Ishikawa (cell line): ENCODE measurements around the gene ST3GAL3.
A peak's percentile ranks its signal among the peaks of the same experiment; 100 is the strongest.

Experiments used
- CEBPB ChIP-seq: IDR thresholded peaks from 2 replicates; pipeline ENCODE4 v1.6.1; 2012
- CREB1 ChIP-seq: IDR thresholded peaks from 2 replicates; pipeline ENCODE4 v1.6.1; 2012; ENCODE audit warnings: low read depth
- EGR1 ChIP-seq: IDR thresholded peaks from 2 replicates; pipeline ENCODE4 v1.6.1; 2012
- EP300 ChIP-seq: IDR thresholded peaks from 2 replicates; pipeline ENCODE4 v1.6.1; 2012; ENCODE audit warnings: borderline replicate concordance
- FOXM1 ChIP-seq: IDR thresholded peaks from 2 replicates; pipeline ENCODE4 v1.6.1; 2012; ENCODE audit warnings: low read depth, borderline replicate concordance
- NFIC ChIP-seq: IDR thresholded peaks from 2 replicates; pipeline ENCODE4 v1.6.1; 2012
- RAD21 ChIP-seq: IDR thresholded peaks from 2 replicates; pipeline ENCODE4 v1.6.1; 2012; ENCODE audit warnings: low read depth
- TAF1 ChIP-seq: IDR thresholded peaks from 2 replicates; pipeline ENCODE4 v1.6.1; 2012; ENCODE audit warnings: low read depth, mild to moderate bottlenecking
- TCF12 ChIP-seq: IDR thresholded peaks from 2 replicates; pipeline ENCODE4 v1.6.1; 2012; ENCODE audit warnings: low read depth
- TEAD4 ChIP-seq: IDR thresholded peaks from 2 replicates; pipeline ENCODE4 v1.6.1; 2012
- USF1 ChIP-seq: IDR thresholded peaks from 2 replicates; pipeline ENCODE4 v1.6.1; 2012
- YY1 ChIP-seq: IDR thresholded peaks from 2 replicates; pipeline ENCODE4 v1.6.1; 2012; ENCODE audit warnings: low read depth
- ZBTB7A ChIP-seq: IDR thresholded peaks from 2 replicates; pipeline ENCODE4 v1.6.1; 2012; ENCODE audit warnings: low read depth
- TF ChIP-seq, protein P1 (sequence below): IDR thresholded peaks from 2 replicates; pipeline ENCODE4 v1.6.1; 2012; ENCODE audit warnings: low read depth, mild to moderate bottlenecking
- TF ChIP-seq, protein P2 (sequence below): IDR thresholded peaks from 2 replicates; pipeline ENCODE4 v1.6.1; 2012

ST3GAL3 gene

DNA sequence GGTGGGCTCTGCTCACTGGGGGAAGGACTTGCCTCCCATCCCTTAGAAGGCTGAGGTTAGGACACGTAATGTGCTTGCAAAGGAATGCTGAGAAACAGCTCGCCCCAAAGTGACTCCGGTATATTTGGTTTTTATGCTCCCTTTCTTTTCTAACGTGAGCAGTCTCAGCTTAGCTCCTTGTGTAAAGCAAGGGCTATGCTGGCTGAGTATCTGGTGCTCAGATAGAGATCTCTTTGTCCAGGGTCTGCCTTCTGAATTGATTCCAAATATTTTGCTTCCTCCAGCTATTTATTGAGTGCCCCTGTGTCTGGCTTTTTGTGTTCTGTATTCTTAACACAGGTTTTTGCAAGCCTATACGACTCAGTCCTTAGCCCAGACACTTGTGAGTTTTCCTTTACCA lies 131.7 kb downstream of the ST3GAL3 start:
- TF ChIP-seq, protein P1, sequence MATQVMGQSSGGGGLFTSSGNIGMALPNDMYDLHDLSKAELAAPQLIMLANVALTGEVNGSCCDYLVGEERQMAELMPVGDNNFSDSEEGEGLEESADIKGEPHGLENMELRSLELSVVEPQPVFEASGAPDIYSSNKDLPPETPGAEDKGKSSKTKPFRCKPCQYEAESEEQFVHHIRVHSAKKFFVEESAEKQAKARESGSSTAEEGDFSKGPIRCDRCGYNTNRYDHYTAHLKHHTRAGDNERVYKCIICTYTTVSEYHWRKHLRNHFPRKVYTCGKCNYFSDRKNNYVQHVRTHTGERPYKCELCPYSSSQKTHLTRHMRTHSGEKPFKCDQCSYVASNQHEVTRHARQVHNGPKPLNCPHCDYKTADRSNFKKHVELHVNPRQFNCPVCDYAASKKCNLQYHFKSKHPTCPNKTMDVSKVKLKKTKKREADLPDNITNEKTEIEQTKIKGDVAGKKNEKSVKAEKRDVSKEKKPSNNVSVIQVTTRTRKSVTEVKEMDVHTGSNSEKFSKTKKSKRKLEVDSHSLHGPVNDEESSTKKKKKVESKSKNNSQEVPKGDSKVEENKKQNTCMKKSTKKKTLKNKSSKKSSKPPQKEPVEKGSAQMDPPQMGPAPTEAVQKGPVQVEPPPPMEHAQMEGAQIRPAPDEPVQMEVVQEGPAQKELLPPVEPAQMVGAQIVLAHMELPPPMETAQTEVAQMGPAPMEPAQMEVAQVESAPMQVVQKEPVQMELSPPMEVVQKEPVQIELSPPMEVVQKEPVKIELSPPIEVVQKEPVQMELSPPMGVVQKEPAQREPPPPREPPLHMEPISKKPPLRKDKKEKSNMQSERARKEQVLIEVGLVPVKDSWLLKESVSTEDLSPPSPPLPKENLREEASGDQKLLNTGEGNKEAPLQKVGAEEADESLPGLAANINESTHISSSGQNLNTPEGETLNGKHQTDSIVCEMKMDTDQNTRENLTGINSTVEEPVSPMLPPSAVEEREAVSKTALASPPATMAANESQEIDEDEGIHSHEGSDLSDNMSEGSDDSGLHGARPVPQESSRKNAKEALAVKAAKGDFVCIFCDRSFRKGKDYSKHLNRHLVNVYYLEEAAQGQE: no peak
- TF ChIP-seq TCF12 (no peak), EGR1 (no peak), YY1 (no peak), CEBPB (no peak), TEAD4 (no peak), USF1 (no peak)
- TF ChIP-seq, protein P2, sequence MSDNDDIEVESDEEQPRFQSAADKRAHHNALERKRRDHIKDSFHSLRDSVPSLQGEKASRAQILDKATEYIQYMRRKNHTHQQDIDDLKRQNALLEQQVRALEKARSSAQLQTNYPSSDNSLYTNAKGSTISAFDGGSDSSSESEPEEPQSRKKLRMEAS: no peak

- TF ChIP-seq ZBTB7A (no peak), TCF12 (no peak), YY1 (no peak), TEAD4 (no peak), FOXM1 (no peak)
- TF ChIP-seq, protein P1: no peak
- TF ChIP-seq, protein P2: no peak
These were observed 134.2 kb downstream of the ST3GAL3 start for GRCh38 chr1:43841321-43842174.

- TF ChIP-seq CREB1 (no peak), NFIC (no peak), EP300 (no peak), TAF1 (no peak), TEAD4 (no peak)
- TF ChIP-seq, protein P2: no peak
These were observed 134.8 kb downstream of the ST3GAL3 start for GRCh38 chr1:43842175-43842498.

DNA sequence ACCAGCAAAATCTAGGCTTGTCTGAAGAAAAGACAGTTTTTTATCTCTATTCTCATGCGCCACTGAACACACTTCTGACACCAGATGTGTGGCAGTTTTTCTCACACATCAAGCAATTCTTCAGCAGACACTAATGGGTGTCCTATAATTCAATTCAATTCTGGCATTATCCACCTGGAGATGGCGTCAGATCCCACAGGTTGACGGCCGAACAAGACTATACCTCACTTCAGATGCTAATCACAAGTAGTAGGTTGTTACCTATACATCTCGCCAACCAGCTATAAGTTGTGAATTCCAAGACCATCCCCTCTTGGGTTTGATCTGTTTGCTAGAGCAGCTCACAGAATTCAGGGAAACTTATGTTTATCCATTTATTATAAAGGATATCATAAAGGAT lies 136.3 kb downstream of the ST3GAL3 start:
- TF ChIP-seq RAD21 (peak; percentile 50), YY1 (no peak)

GRCh38 chr1:43844114-43844513 lies 136.8 kb downstream of the ST3GAL3 start:
- TF ChIP-seq EP300 (no peak), TEAD4 (no peak), YY1 (no peak), RAD21 (no peak)

GRCh38 chr1:43847290-43847689 lies 140.0 kb downstream of the ST3GAL3 start:
- TF ChIP-seq TEAD4: no peak
- TF ChIP-seq CREB1: no peak
- TF ChIP-seq ZBTB7A: no peak
- no peak for TF ChIP-seq EGR1
- TF ChIP-seq, protein P2: no peak
- TF ChIP-seq TCF12: no peak
- TF ChIP-seq TAF1: no peak

- TF ChIP-seq TEAD4 (no peak), YY1 (no peak), EP300 (no peak), FOXM1 (no peak), TAF1 (no peak)
These were observed 140.5 kb downstream of the ST3GAL3 start for GRCh38 chr1:43847882-43848281.
